GM04503 (cell line): ENCODE results near the gene SHLD2.
A peak's percentile ranks its signal among the peaks of the same experiment; 100 is the strongest.
"Not testable (repeated sequence)": the region's sequence is repeated elsewhere in the genome, so short reads cannot be mapped to it uniquely, and the experiment has no call there.

Experiments
- DNase-seq: peaks from one replicate; pipeline ENCODE4 v3.0.0-alpha.2; 2012; ENCODE audit warnings: low read depth

SHLD2 gene, protein sequence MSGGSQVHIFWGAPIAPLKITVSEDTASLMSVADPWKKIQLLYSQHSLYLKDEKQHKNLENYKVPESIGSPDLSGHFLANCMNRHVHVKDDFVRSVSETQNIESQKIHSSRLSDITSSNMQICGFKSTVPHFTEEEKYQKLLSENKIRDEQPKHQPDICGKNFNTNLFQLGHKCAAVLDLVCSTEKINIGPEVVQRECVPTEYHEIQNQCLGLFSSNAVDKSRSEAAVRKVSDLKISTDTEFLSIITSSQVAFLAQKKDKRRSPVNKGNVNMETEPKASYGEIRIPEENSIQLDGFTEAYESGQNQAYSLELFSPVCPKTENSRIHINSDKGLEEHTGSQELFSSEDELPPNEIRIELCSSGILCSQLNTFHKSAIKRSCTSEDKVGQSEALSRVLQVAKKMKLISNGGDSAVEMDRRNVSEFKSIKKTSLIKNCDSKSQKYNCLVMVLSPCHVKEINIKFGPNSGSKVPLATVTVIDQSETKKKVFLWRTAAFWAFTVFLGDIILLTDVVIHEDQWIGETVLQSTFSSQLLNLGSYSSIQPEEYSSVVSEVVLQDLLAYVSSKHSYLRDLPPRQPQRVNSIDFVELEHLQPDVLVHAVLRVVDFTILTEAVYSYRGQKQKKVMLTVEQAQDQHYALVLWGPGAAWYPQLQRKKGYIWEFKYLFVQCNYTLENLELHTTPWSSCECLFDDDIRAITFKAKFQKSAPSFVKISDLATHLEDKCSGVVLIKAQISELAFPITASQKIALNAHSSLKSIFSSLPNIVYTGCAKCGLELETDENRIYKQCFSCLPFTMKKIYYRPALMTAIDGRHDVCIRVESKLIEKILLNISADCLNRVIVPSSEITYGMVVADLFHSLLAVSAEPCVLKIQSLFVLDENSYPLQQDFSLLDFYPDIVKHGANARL

DNA sequence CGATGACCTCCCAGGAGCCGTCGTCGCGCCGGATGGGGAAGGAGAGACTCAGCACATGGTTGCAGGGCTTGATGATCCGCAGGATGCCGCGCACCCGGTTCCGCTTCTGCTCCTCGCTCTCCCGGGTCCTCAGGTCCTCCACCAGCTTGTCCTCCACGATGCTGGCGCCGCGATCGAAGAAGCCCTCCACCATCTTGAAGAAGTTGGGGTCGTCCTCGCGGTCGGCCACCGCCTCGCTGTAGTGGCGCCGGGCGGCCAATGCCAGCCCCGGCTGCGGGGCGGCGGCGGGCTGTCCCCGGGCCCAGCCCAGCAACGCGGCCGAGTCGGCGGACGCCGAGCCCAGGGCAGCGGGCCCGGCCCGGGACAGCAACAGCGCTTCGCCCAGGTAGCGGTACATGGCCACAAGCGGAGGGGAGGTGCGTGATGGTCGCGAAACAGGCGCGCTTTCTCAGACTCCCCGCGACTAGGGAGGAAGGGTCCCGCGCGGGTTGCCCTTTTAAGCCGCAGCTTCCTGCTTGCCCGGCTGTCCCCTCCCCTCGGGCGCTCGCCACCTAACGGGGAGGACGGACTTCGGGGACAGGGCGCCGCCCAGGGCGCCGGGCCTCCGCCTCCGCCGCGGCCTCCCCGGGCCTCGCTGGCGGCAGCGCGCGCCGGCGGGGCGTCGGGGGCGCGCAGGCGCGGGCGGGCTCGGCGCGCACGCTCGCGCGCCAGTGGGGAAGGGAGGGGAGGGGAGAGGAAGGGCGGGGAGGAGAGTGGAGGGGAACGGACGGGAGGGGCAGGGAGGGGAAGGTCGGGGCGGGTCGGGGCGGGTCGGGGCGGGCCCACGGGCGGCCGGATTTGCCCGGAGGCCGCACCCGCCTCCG is at the start of gene SHLD2, which contains the start of gene GLUD1:
SHLD2 (plus strand) TSS at position 834 of the 863 bp plus-strand sequence. CDS start 56,149 bp downstream, outside the sequence.
GLUD1 (minus strand) TSS at position 471 of the 863 bp plus-strand sequence; CDS start at position 397, 74 bp downstream.
- DNase-seq: peak; percentile 57

DNA sequence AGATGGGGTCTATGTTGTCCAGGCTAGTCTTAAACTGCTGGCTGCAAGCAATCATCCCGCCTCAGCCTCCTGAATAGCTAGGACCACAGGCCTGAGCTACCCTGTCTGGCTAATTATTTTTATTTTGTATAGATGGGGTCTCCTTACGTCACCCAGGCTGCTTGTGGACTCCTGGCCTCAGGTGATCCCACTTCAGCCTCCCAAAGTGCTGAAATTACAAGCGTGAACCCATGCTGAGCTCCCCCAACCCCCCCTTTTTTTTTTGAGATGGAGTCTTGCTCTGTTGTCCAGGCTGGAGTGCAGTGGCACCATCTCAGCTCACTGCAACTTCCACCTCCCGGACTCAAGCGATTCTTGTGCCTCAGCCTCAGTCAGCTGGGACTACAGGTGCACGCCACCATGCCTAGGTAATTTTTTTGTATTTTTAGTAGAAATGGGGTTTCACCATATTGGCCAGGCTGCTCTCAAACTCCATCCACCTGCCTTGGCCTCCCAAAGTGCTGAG is 49.5 kb upstream of the SHLD2 start:
- DNase-seq: no peak

DNA sequence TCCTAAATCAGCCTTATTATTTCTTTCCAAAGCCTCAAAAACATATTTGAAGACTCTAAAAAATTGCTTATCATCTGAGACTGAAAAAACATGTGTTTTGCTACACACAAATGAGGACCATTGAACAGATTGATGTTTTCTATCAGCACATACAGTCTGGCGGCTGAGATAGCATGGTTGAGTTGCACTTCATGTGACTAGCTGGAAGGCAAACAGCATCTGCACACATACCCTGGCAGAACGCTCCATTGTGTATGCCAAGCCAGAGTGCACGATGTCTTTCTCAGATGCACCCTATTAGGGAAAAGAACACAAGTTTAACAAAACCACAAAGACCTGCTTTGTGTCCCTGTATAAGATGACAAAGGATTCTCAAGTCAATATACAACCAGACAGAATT is 41.9 kb upstream of the SHLD2 start:
- no peak for DNase-seq

DNA sequence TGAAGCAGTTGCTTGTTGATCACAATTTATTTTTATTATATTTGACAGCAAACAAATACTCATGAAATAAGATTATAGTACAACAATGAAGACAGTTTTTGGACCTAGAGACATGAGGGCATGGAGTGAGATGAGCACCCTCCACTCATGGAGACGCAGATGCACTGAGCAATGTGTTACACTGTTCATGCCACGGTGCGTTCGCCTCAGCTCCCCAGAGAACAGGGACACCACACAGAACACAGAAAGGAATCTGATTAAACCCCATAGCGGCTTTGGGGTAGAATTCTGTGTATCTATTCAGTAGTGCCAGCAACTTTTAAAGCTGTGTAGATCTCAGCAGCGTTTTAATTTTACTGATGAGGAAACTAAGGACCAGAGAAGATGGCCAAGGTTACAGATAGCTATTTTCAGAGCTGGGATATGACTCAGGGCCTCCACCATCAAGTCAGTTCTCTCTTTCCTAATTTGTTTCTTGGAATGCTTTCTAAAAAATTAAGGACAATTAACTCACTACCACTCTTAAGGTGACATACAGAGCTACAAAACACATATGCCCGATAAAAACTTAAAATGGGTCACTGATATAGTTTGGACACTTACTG is 41.3 kb upstream of the SHLD2 start:
- DNase-seq: no peak

DNA sequence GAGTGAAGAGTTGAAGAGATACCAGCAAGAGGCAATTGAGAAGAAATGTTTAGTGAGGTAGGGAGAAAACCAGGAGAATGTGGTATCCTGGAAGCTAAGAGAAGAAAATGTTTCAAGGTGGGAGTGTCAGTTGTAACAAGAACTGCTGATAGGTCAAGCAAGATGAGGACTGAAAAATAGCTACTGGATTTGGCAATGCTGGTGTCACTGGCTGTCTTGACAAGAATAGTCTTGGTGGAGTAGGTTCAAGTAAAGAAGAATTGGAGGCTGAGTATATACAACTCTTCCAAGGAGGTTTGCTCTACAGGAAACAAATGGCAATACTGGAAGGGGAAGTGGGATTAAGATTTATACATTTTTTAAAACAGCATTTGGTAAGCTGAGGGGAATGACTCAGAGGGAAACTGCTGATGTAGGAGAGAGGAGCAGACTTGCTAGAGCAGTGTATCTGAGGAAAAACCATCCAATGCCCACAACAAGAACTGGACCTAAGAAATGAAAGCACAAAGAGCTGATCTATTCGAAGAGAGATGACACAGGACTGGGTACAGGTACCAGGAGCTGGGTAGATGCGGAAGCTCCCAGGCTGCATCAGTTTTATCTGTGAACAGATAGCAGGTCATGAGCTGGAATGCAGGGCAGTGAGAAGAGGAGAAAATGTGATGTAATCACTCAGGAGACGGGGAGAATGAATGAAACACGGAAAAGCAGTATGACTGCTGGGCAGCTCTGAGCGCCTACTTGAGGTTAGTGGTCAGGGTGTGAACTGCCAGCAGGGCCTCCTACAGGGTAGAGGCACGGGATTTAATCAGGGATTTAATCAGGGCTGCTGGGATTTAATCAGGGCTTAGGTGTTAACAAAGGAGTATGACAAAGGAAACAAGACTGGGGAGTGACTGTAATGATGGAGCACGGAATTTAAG is 40.4 kb upstream of the SHLD2 start:
- DNase-seq: peak; percentile 17

DNA sequence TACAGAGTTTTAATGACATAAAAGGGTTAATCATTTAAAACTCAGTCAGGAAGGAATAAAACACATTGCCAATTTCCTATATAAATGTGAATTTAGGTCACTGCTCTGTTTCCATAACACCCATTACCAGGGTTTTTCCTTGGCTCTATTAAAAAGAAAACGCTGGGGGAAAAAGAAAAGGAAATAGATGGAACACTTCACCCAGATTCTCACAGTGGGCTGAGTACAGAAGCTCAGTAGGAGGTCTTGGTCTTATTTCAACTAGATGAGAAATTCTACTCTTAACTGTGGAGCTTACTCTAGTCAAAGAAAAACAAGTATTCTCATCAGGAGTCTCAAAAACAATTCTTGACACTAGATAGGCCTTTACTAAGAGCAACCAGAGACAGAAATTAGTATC is 36.8 kb upstream of the SHLD2 start:
- no peak for DNase-seq

DNA sequence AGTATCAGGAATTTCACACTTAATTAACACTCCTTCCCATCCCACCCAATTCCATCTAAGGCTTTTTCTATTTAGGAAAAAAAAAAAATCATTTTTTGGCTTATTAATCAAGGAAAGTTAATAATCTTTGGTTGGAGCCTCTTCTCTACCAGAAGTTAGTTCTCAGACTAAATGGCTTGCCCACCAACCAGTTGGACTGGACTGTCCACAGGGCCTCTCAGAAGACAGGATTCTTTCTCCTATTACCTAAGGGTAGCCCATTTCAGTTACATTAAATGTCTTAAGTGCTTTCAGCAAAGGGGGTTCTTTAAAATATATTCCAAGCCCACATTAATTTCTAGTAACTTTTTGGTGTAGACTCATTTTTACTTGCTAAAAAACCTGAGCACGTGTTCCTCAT is 35.6 kb upstream of the SHLD2 start:
- no peak for DNase-seq

DNA sequence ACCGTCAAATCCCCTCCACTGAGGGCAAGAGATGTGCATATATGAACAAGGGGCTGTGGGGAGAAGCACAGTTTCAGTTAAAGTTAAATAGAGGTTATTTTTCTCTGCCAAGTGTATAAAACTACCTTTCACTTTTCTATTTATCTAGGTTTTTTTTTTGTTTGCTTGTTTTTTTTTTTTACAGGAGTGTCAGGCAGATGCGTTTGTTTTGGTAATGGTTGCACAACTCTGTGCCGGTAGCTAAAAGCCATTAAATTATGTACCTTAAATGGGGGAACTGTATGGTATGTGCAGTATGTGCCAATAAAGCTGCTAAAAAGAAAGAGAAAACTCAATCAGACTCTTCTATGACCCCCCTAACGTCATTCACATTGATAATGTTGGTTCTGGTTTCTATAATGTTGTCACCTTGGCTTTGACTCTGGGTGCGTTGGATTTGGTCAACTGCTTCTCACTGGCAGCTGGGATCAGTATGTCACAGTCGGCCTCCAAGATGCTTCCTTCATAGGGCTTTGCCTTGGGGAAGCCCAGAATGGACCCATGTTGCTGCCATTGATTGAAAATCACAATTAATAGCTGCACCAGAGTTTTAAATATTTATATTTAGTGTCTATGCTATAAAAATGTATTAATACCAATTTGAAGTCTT is 34.6 kb upstream of the SHLD2 start:
- no peak for DNase-seq

DNA sequence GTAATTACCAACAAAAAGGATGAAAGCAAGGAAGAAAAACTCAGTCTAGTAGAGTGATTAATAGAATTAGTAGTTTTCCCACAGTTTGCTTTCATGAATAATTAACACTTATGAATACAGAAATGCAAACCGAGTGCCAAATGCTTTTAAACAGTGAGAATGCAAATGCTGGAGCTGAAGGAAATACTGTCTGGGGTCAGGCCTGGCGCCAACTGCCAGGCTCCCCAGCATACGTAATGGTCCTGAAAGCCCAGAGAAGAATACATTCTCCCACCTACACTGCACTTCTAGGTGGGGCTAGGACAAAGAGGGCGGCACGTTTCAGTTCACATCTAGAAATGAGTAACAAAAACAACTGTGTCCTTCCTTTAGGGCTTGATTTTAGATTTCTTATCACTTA is 30.4 kb upstream of the SHLD2 start:
- no peak for DNase-seq

DNA sequence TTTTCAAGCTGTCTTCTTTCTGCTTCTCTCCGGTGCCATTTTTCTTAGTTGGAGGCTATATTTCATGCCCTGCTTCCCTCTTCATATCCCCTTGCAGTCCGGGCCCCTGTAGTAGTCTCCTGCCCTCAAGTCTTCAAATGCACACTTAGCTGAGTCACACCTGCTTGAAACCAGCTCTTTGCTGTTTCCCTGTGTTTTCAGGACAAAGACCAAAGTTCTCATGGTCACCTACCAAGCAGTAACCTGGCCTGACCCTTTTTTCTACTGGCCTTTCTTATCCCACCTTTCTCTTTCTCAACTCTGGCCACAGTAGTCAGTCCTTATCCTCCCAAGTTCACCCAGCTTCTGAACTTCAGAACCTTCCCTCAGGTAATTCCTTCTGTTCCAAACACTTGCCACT is 28.8 kb upstream of the SHLD2 start:
- no peak for DNase-seq

DNA sequence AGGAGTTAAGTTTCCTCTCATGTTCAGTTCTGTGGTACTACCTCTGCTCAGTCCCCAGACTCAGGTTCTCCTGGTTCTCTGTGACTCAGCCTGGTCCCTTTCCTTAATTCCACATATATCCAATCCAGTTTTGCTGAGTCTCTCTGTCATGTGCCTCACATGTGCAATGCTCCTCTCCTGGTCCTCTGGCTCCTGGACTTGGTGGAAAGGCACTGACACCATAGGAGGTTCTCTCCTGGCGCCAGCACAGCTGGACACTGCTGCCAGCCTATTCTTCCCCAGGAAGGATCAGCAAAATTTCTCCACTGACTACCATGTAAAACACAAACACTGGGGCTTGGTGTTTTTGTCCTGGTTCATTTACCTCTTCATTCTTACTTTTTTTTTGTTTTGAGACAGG is 28.1 kb upstream of the SHLD2 start:
- no peak for DNase-seq

DNA sequence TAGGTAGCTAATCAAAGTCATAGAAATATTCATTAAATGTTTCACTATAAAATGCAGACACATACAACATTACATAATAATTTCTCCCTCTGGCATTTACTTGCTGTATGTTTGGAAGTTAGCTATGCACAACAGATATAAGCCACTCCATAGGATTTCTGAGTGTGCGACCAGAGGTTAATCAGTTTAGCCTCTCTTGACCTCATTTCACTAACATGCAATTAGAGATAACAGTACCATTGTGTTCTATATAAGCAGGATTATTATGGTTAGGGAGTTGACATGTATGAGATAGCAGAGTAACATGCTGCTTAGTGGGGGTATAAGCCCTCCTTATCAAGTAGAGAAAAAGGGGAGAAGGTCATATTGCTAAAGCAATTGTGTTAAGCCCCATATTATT is 26.7 kb upstream of the SHLD2 start:
- no peak for DNase-seq

DNA sequence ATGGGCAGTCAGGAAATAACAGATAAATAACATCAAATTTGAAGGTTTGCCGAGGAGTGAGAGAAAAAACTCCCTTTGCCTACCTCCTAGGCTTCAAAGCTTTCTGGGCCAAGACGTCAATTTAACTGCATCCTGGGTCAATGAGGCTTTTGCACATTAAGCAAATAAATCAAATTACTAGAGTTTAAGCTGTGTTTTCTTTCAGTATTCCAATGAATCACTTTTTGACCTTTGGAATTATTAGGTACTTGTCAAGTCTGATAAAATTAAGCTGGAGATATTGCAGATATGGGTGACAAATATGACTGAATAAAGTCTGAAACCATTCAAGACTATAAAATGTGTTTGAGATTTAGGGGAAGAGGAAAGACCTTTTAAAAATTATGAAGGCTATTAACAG is 22.6 kb upstream of the SHLD2 start:
- DNase-seq: no peak

DNA sequence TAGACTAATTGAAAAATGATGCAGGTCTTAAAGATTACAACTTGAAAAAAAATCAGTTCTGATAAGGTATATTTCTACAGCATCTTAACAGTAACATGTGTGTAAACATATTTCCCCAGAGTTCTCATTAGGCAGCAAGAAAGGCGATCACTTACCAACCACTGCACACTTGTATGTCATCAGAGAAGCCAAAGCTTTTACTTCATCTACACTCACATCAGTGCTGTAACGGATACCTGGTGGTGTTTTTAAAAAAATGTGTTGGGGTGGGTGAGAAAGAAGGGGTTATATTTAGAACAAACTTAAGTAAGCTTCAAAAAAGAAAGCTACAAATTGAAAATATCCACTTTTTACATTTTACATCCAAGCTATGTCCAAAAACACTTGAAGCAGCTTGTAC is 18.6 kb upstream of the SHLD2 start:
- not testable (repeated sequence) for DNase-seq

DNA sequence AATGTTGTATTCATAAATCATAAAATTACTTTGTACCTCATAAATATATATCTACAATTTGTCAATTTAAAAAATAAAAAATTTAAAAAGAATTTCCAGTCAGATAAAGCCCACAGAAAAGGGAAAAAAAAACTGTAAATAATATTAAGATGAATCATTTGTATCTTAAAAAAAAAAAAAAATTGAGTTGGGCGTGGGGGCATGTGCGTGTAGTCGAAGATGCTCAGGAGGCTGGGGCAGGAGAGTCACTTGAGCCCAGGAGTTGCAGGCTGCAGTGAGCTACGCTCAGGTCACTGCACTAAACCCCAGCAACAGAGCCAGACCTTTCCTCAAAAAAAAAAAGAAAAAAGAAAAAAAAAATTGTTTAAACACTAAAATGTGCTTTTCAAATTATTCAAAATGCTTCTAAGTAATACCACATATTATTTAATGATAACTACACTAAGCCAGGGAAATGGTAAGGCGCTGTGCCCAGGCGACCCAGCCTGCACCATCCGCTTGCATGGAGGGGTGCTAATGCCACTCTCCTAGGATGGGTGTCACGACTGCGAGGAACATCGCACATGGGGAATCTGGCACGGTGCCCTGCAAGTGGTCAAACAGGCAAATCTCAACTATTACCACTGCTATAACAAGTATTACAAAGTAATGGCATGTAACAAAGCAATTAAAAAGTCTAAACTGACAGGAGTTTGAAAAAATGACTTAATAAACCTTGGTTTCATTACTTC is 15.7 kb upstream of the SHLD2 start:
- DNase-seq: no peak

DNA sequence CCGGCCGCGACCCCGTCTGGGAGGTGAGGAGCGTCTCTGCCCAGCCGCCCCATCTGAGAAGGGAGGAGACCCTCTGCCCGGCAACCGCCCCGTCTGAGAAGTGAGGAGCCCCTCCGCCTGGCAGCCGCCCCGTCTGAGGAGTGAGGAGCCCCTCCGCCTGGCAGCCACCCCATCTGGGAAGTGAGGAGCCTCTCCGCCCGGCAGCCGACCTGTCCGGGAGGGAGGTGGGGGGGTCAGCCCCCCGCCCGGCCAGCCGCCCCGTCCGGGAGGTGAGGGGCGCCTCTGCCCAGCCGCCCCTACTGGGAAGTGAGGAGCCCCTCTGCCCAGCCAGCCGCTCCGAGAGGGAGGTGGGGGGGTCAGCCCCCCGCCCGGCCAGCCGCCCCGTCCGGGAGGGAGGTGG is 14.4 kb upstream of the SHLD2 start:
- DNase-seq: not testable (repeated sequence)

DNA sequence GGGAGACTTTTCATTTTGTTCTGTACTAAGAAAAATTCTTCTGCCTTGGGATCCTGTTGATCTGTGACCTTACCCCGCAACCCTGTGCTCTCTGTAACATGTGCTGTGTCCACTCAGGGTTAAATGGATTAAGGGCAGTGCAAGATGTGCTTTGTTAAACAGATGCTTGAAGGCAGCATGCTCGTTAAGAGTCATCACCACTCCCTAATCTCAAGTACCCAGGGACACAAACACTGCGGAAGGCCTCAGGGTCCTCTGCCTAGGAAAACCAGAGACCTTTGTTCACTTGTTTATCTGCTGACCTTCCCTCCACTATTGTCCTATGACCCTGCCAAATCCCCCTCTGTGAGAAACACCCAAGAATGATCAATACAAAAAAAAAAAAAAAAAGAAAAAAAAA is 13.4 kb upstream of the SHLD2 start:
- DNase-seq: not testable (repeated sequence)

DNA sequence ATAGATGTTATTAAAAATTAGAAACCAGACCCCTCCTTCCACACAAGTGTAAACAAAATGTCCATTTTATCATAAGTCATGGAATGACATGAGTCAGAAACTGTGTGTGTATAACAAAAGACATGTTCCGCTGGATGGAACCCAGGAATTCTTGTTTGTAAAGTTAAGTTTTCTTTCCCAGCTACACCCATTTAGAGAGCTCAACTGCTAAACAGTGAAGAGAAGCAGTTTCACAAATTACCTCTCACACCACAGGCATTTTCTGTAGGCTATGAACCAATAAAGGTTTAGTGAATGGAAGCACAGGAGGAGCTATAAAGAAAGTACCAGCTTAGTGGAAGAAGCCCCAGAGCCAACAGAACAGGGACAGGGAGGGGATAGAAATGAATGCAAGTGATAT is 12.8 kb upstream of the SHLD2 start:
- peak; percentile 73 for DNase-seq
